HG02981 (cell line): ENCODE measurements around the gene STAC3.

Experiments
- ATAC-seq: cut with Tn5 transposase; IDR thresholded peaks from one replicate; pipeline ENCODE4 v1.9.1; 2021; ENCODE audit warnings: mild to moderate bottlenecking, moderate library complexity; ENCODE audit not compliant: unreplicated experiment

STAC3 gene

GRCh38 chr12:57236925-57237595 lies 13.9 kb downstream of the STAC3 start:
- no peak for ATAC-seq

DNA sequence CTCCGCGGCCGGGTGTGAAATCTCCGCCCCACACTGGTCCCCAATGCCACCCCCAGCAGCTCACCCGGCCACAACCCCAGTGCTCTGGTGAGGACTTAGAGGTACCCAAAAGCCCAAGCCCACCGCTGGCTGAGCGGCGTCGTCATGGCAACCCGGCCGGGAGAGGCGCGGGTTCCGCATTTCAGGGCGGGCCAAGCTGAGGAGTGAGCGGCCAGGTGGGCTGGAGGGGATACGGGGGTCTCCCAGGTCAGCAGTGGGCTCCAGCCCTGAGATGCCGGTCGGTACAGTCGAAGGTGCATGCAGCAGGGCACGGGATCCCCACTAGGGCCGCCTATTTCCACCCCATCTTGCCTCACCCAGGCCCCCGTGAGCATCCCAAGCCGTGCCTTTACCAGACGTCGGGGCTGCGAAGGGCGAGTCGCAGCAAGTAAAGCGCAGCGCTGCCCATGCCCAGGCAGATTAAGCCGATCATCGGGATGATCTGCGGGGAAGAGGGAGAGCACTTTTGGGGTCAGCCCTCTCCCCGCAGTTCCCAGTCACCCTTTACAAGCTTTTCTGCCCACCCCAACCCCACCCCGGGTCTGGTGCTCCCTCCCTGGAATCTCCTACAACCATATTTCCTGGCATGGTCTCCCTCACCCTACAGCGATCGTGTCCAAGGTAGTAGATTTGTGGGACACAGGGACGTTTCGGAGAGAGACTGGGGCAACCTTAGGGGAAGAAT lies 14.6 kb downstream of the STAC3 start:
- ATAC-seq: no peak

- no peak for ATAC-seq
Observed at GRCh38 chr12:57235728-57236131, 15.3 kb downstream of the STAC3 start.

- no peak for ATAC-seq
Observed at GRCh38 chr12:57235017-57235727, 15.8 kb downstream of the STAC3 start.

GRCh38 chr12:57234571-57235016 lies 16.4 kb downstream of the STAC3 start:
- ATAC-seq: no peak

DNA sequence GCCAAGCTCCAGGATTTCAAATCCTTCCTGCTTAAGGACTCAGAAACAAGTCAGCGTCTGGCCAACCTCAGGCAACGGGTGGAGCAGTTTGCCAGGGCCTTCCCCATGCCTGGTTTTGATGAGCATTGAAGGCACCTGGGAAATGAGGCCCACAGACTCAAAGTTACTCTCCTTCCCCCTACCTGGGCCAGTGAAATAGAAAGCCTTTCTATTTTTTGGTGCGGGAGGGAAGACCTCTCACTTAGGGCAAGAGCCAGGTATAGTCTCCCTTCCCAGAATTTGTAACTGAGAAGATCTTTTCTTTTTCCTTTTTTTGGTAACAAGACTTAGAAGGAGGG lies 16.8 kb downstream of the STAC3 start:
- no peak for ATAC-seq

DNA sequence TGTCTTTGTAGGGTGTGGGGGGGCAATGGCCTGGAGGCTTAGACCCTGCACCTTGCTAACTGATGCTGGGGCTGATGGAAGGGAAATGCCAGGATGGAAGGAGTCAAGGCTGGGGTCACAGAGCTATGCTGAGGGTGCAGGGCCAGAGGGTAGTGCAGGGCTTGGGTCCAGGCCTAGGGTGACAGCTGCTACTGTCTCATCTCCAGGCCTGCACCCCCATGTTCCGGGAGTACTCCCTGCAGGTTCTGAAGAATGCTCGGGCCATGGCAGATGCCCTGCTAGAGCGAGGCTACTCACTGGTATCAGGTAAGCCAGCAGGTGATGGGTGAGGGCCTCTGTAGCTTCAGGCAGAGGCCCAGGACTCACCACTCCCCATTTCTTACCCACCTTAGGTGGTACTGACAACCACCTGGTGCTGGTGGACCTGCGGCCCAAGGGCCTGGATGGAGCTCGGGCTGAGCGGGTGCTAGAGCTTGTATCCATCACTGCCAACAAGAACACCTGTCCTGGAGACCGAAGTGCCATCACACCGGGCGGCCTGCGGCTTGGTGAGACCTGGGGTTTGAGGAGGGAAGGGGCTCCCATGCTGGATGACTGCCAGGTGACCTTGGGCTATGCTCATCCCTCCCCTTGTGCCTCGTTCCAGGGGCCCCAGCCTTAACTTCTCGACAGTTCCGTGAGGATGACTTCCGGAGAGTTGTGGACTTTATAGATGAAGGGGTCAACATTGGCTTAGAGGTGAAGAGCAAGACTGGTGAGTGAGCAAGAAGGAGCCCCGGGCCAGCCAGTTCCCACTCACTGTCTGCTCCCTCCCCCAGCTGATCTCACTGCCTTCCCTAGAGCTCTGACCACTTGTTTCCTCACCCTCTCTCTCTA lies 17.4 kb downstream of the STAC3 start:
- no peak for ATAC-seq

DNA sequence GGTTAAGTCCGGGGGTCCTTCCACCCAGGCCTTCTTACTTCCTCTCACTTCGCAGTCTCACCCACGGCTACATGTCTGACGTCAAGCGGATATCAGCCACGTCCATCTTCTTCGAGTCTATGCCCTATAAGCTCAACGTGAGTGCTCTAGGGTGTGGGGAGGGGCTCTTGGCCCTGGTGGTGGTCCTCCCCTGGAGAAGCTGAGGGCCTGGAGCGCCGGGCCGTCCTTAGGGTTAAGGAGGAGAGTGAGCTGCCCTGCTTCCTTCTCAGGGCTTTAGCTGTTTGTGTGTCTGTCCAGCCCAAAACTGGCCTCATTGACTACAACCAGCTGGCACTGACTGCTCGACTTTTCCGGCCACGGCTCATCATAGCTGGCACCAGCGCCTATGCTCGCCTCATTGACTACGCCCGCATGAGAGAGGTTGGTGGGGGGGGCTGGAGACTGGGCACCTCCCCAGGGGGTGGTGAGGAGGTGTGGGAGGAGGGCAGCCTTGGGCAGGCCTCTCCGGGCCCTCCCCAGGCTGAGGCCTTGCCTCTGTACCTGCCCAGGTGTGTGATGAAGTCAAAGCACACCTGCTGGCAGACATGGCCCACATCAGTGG lies 18.7 kb downstream of the STAC3 start:
- no peak for ATAC-seq

GRCh38 chr12:57231276-57232021 lies 19.5 kb downstream of the STAC3 start:
- no peak for ATAC-seq

DNA sequence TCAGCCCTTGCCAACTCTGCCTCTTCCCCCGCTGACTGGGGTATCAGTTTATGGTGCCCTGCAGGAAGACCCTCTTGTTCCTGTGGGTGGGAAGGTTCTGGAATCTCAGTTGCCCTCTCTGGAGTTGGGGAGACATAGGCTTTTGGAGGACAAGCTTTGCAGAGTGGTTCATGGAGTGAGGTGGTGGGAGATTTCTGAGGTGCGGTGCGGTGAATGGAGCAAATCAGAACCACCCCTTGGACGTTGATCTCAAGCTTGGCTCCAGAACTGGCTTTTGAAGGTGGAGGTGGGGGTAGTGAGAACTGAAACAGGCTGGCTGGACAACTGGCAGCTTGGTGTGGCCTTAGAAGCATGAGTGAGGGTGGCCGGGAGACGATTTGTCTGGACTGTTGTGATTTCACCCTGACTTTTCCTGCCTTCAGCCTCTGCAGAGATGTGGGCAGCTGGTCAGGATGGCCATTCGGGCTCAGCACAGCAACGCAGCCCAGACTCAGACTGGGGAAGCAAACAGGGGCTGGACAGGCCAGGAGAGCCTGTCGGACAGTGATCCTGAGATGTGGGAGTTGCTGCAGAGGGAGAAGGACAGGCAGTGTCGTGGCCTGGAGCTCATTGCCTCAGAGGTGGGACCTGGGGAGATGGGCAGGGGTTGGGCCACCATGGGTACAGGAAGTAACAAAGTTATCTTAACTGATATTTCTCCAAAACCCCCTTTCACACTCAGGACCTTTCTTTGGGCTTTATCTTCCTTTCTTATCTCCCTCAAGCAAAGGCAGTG lies 20.4 kb downstream of the STAC3 start:
- no peak for ATAC-seq

GRCh38 chr12:57229634-57230380 lies 21.2 kb downstream of the STAC3 start, which contains the start of gene SHMT2:
Gene SHMT2, plus strand, starts transcription at chr12:57229711. Its CDS starts 68 bp downstream, at chr12:57229779.
- ATAC-seq: peak; percentile 48

DNA sequence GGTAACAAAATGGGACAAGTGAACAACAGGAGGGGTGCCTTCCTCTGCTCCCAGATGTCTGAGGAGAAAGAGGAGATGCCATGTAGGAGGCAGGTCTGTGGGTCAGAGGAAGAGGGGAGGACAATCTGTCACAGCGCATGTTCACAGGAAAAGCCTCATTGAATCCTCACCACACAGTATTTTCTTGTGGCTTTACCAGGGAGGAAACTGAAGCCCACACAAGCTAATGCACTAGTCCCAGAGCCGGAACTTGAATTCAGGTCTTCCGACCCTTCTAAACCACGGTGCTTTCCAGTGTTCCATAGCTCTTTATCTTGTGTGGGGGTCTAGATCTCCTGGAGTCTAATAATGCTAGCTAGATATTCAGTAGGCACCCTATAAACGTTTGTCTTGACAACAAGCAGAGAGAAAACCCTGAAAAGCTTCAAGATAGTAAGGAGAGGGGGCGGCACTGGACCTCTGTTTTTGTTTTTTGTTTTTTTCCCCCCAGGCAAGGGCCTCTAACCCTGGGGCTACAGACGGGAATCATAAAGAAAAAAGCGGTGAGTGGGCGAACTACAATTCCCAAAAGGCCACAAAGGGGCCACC lies 21.8 kb downstream of the STAC3 start:
- no peak for ATAC-seq

DNA sequence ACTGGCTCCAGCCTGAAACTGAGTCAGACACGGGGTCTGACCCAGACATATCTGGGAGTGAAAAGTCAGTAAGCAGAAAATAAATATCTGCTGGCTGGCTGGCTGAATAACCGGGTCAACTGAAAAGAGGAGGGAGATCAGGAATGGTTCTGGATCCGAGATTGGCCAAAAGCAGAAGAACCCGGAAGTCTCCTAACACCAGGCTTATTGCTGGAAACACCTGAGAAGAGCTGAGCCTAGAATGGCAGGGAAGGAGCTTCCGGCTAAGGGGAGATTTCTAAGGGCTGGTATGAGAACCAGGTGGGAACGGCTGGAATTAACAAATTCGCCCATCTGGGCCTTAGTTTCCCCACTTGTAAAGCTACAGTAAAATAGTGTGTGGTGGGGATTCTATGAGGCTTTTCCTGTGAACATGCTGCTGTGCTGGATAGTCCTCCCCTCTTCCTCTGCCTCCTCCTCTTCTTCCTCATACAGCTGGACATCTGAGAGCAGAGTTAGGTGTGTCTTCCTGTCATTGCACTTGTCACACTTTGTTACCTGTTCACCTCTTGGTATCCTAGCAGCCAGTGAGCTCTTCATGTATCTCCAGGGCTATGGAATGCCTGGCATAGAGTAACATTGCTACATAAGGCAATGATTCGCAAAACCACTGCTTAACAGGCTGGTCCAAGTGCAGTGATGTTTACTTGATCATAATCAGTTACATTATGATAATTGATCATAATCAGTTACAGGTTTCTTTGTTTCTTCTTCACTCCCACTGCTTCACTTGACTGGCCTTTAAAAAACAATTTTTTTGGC lies 23.5 kb downstream of the STAC3 start:
- no peak for ATAC-seq

DNA sequence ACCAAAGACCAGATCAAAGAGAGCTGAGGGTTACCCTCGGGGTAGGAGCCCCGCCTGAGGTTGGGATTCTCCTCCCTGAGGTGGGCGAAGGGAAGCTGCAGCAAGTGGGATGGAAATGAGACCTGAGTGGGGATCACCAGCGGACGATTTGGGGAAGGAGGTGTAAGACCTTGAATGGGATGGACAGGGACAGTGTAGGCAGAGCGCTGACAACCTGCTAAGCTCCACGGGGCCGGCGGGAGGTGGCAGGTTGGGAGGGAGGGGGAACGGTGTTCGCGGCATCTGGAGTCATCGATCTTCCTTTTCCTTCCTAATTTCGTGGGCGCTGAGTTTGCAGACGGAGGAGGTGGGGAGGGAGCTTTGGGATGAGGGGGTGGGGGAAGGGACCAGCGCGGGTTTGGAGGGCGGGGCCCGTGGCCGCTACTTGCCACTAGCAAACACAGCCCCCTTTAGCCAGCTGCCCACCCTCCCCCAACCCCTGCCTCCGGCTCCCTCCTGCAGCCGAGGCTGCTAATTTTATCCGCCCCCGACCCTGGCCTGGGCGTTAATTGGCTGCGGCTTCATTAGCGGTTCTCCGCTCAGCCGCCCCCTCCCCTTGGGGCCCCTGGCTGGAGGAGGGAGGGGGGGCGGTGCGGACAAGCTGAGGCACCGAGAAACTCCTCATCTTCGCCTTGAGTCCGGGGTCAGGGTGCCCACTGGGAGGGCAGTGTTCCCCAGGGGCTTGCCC lies 24.2 kb downstream of the STAC3 start:
- no peak for ATAC-seq

GRCh38 chr12:57225680-57226210 lies 25.2 kb downstream of the STAC3 start:
- ATAC-seq: no peak

GRCh38 chr12:57224973-57225679 lies 25.9 kb downstream of the STAC3 start:
- no peak for ATAC-seq
